ENCODE results near the gene GLB1L3.

Gene GLB1L3

GRCh38 chr11:134257101-134257500 is 19.1 kb upstream of the GLB1L3 start:
- Mint-ChIP-seq H3K9me3 (no peaks in the 10 kb centered on the region), H3K4me1 (peaks cover 15% of the 10 kb centered on the region), H3K27ac (no peak overlapping the region), H3K27me3 (no peaks in the 10 kb centered on the region), H3K36me3 (peaks cover 14% of the 10 kb centered on the region), H3K4me3 (no peak overlapping the region)
- ATAC-seq (ENCODE audit: low read depth) = no peak
- DNase-seq (ENCODE audit: low spot score in 2 of 2) = no peak

GRCh38 chr11:134258577-134258976 is 17.6 kb upstream of the GLB1L3 start:
- no peak overlapping the region for H3K4me3 Mint-ChIP-seq
- DNase-seq (ENCODE audit: low spot score in 2 of 2) = no peak
- H3K36me3 Mint-ChIP-seq = peaks cover 16% of the 10 kb centered on the region
- no peaks in the 10 kb centered on the region for H3K27me3 Mint-ChIP-seq
- H3K9me3 Mint-ChIP-seq = no peaks in the 10 kb centered on the region
- no peak overlapping the region for H3K27ac Mint-ChIP-seq
- no peak for ATAC-seq (ENCODE audit: low read depth)
- peaks cover 10% of the 10 kb centered on the region for H3K4me1 Mint-ChIP-seq

GRCh38 chr11:134260503-134260902 is 15.7 kb upstream of the GLB1L3 start:
- H3K9me3 Mint-ChIP-seq = no peaks in the 10 kb centered on the region
- peaks cover 3% of the 10 kb centered on the region for H3K4me1 Mint-ChIP-seq
- no peak for DNase-seq (ENCODE audit: low spot score in 2 of 2)
- no peak for ATAC-seq (ENCODE audit: low read depth)
- no peak overlapping the region for H3K27ac Mint-ChIP-seq
- no peak overlapping the region for H3K4me3 Mint-ChIP-seq
- peaks cover 19% of the 10 kb centered on the region for H3K36me3 Mint-ChIP-seq
- H3K27me3 Mint-ChIP-seq = no peaks in the 10 kb centered on the region

- Mint-ChIP-seq H3K4me3 (no peak overlapping the region), H3K36me3 (peaks cover 19% of the 10 kb centered on the region), H3K9me3 (no peaks in the 10 kb centered on the region), H3K27ac (no peak overlapping the region), H3K4me1 (peaks cover 3% of the 10 kb centered on the region), H3K27me3 (no peaks in the 10 kb centered on the region)
- ATAC-seq (ENCODE audit: low read depth) (no peak), DNase-seq (ENCODE audit: low spot score in 2 of 2) (no peak)
These were observed 15.2 kb upstream of the GLB1L3 start for GRCh38 chr11:134260983-134261382.

- no peak for DNase-seq (ENCODE audit: low spot score in 2 of 2)
- Mint-ChIP-seq H3K9me3 (no peaks in the 10 kb centered on the region), H3K27me3 (no peaks in the 10 kb centered on the region), H3K36me3 (peaks cover 19% of the 10 kb centered on the region), H3K27ac (no peak overlapping the region), H3K4me3 (no peak overlapping the region), H3K4me1 (peaks cover 3% of the 10 kb centered on the region)
- ATAC-seq (ENCODE audit: low read depth) = no peak
These were observed 14.3 kb upstream of the GLB1L3 start for GRCh38 chr11:134261626-134262488.

- DNase-seq (ENCODE audit: low spot score in 2 of 2) (no peak), ATAC-seq (ENCODE audit: low read depth) (no peak)
- peaks cover 1% of the 10 kb centered on the region for H3K27me3 Mint-ChIP-seq
- no peak overlapping the region for H3K4me3 Mint-ChIP-seq
- H3K27ac Mint-ChIP-seq = no peak overlapping the region
- peaks cover 3% of the 10 kb centered on the region for H3K4me1 Mint-ChIP-seq
- H3K9me3 Mint-ChIP-seq = no peaks in the 10 kb centered on the region
- peaks cover 10% of the 10 kb centered on the region for H3K36me3 Mint-ChIP-seq
These were observed 11.0 kb upstream of the GLB1L3 start for GRCh38 chr11:134264966-134265764.

GRCh38 chr11:134266440-134266839 is 9.7 kb upstream of the GLB1L3 start:
- Mint-ChIP-seq H3K27ac (no peak overlapping the region), H3K36me3 (peaks cover 6% of the 10 kb centered on the region), H3K9me3 (no peaks in the 10 kb centered on the region), H3K4me3 (no peak overlapping the region), H3K27me3 (peaks cover 10% of the 10 kb centered on the region), H3K4me1 (no peaks in the 10 kb centered on the region)
- no peak for DNase-seq (ENCODE audit: low spot score in 2 of 2)
- no peak for ATAC-seq (ENCODE audit: low read depth)

- ATAC-seq (ENCODE audit: low read depth) = no peak
- no peak overlapping the region for H3K4me3 Mint-ChIP-seq
- H3K27ac Mint-ChIP-seq = no peak overlapping the region
- H3K36me3 Mint-ChIP-seq = peaks cover 6% of the 10 kb centered on the region
- no peak for DNase-seq (ENCODE audit: low spot score in 2 of 2)
- peaks cover 12% of the 10 kb centered on the region for H3K27me3 Mint-ChIP-seq
- no peaks in the 10 kb centered on the region for H3K4me1 Mint-ChIP-seq
- no peaks in the 10 kb centered on the region for H3K9me3 Mint-ChIP-seq
These were observed 9.3 kb upstream of the GLB1L3 start for GRCh38 chr11:134266841-134267251.

- Mint-ChIP-seq H3K4me1 (no peaks in the 10 kb centered on the region), H3K4me3 (no peak overlapping the region), H3K36me3 (peaks cover 4% of the 10 kb centered on the region), H3K9me3 (no peaks in the 10 kb centered on the region), H3K27ac (no peak overlapping the region), H3K27me3 (peaks cover 15% of the 10 kb centered on the region)
- DNase-seq (ENCODE audit: low spot score in 2 of 2) (no peak), ATAC-seq (ENCODE audit: low read depth) (no peak)
These were observed 8.7 kb upstream of the GLB1L3 start for GRCh38 chr11:134267461-134267860.

- no peak for DNase-seq (ENCODE audit: low spot score in 2 of 2)
- no peak for ATAC-seq (ENCODE audit: low read depth)
- H3K4me1 Mint-ChIP-seq = peaks cover 2% of the 10 kb centered on the region
- H3K4me3 Mint-ChIP-seq = no peak overlapping the region
- H3K27ac Mint-ChIP-seq = no peak overlapping the region
- peaks cover 4% of the 10 kb centered on the region for H3K36me3 Mint-ChIP-seq
- no peaks in the 10 kb centered on the region for H3K9me3 Mint-ChIP-seq
- H3K27me3 Mint-ChIP-seq = peaks cover 16% of the 10 kb centered on the region
These were observed 8.2 kb upstream of the GLB1L3 start for GRCh38 chr11:134267966-134268365.

GRCh38 chr11:134270250-134270714 is 5.9 kb upstream of the GLB1L3 start:
- peaks cover 18% of the 10 kb centered on the region for H3K27me3 Mint-ChIP-seq
- no peaks in the 10 kb centered on the region for H3K9me3 Mint-ChIP-seq
- no peak overlapping the region for H3K27ac Mint-ChIP-seq
- ATAC-seq (ENCODE audit: low read depth) (no peak), DNase-seq (ENCODE audit: low spot score in 2 of 2) (no peak)
- peaks cover 4% of the 10 kb centered on the region for H3K4me1 Mint-ChIP-seq
- no peak overlapping the region for H3K4me3 Mint-ChIP-seq
- H3K36me3 Mint-ChIP-seq = peaks cover under 1% of the 10 kb centered on the region

- H3K4me3 Mint-ChIP-seq = no peak overlapping the region
- peaks cover 27% of the 10 kb centered on the region for H3K27me3 Mint-ChIP-seq
- ATAC-seq (ENCODE audit: low read depth) (no peak), DNase-seq (ENCODE audit: low spot score in 2 of 2) (no peak)
- H3K27ac Mint-ChIP-seq = no peak overlapping the region
- peaks cover 9% of the 10 kb centered on the region for H3K4me1 Mint-ChIP-seq
- H3K36me3 Mint-ChIP-seq = no peaks in the 10 kb centered on the region
- H3K9me3 Mint-ChIP-seq = no peaks in the 10 kb centered on the region
These were observed 4.2 kb upstream of the GLB1L3 start for GRCh38 chr11:134271978-134272377.

GRCh38 chr11:134272381-134273316 is 3.5 kb upstream of the GLB1L3 start:
- no peak overlapping the region for H3K27ac Mint-ChIP-seq
- no peaks in the 10 kb centered on the region for H3K36me3 Mint-ChIP-seq
- peaks cover 30% of the 10 kb centered on the region for H3K27me3 Mint-ChIP-seq
- H3K9me3 Mint-ChIP-seq = no peaks in the 10 kb centered on the region
- no peak for ATAC-seq (ENCODE audit: low read depth)
- DNase-seq (ENCODE audit: low spot score in 2 of 2) = no peak
- H3K4me1 Mint-ChIP-seq = peaks cover 12% of the 10 kb centered on the region
- no peak overlapping the region for H3K4me3 Mint-ChIP-seq

Data from memory B cell (primary cell).